G401 (cell line): Measurements from ENCODE around the gene ENSA. TPM values are rescaled to one million over a fixed set of nuclear protein-coding genes. Genes with fewer than 3 reads are reported as not detected.
A peak's percentile ranks its signal among the peaks of the same experiment; 100 is the strongest.
"Not testable (repeated sequence)": the region's sequence is repeated elsewhere in the genome, so short reads cannot be mapped to it uniquely, and the experiment has no call there.

Source experiments
- DNase-seq: peaks from one replicate; pipeline ENCODE4 v3.0.0-alpha.2; 2015; ENCODE audit warnings: low spot score
- in situ Hi-C: cut with HindIII; loops from 2 replicates; pipeline ENCODE4 v1.10.0; 2016; ENCODE audit warnings: low sequenced_read_pairs, mixed read lengths
- total RNA-seq: library from RNA; depleted of rRNA; stranded (reverse); fragments of >200 nt; shearing (Covaris generic); gene quantifications from 2 replicates; pipeline ENCODE4 v1.2.3, GENCODE V29; 2014

The ENSA gene
- total RNA-seq, 1 experiment from 2014 or later = 372 TPM

- in situ Hi-C loops = no loop called here
- DNase-seq = no peak
Observed at GRCh38 chr1:150596095-150596892, 33.1 kb downstream of the ENSA start.

- in situ Hi-C loops = no loop called here
Observed at GRCh38 chr1:150582371-150582770, 47.0 kb downstream of the ENSA start.

DNA sequence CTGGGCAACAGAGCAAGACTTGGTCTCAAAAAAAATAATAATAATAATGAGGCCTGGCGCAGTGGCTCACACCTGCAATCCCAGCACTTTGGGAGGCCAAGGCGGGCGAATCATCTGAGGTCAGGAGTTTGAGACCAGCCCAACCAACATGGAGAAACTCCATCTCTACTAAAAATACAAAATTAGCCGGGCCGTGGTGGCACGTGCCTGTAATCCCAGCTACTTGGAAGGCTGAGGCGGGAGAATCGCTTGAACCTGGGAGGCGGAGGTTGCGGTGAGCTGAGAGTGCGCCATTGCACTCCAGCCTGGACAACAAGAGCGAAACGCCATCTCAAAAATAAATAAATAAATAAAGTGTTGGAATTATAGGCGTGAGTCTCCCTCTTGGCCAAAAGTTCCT is 47.5 kb downstream of the ENSA start:
- DNase-seq, in situ Hi-C loops: not testable (repeated sequence)

More at GRCh38 chr1:150582371-150582770, 47.0 kb downstream of the ENSA start:
- DNase-seq = no peak

GRCh38 chr1:150581437-150581836 is 48.0 kb downstream of the ENSA start:
- DNase-seq, in situ Hi-C loops: not testable (repeated sequence)

- in situ Hi-C loops, DNase-seq: not testable (repeated sequence)
Observed at GRCh38 chr1:150580966-150581365, 48.4 kb downstream of the ENSA start.

DNA sequence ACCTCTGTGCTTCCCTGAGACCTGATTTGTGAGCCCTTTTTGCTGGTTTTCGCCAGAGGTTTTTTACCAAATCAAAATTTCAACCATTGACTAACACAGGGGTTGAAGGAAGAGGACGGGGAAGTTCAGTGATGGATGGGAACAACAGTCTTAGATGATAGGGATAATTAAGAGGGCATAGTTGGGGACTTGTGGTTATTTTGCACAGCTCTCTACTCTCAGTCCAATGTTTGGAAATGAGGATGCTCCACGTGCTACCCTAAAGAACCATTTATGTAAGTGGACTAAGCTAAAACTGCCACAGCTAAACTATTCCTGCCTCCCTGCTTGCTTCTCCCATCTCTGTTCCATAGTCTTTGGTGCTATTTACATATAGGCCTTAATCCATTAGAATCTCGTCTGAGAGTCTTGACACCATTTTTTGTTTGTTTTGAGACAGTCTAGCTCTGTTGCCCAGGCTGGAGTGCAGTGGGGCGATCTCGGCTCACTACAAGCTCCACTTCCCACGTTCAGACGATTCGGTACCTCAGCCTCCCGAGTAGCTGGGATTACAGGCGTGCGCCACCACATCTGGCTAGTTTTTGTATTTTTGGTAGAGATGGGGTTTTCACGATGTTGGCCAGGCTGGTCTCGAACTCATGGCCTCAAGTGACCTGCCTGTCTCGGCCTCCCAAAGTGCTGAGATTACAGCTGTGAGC is 49.3 kb downstream of the ENSA start:
- in situ Hi-C loops = no loop called here
- DNase-seq = no peak

DNA sequence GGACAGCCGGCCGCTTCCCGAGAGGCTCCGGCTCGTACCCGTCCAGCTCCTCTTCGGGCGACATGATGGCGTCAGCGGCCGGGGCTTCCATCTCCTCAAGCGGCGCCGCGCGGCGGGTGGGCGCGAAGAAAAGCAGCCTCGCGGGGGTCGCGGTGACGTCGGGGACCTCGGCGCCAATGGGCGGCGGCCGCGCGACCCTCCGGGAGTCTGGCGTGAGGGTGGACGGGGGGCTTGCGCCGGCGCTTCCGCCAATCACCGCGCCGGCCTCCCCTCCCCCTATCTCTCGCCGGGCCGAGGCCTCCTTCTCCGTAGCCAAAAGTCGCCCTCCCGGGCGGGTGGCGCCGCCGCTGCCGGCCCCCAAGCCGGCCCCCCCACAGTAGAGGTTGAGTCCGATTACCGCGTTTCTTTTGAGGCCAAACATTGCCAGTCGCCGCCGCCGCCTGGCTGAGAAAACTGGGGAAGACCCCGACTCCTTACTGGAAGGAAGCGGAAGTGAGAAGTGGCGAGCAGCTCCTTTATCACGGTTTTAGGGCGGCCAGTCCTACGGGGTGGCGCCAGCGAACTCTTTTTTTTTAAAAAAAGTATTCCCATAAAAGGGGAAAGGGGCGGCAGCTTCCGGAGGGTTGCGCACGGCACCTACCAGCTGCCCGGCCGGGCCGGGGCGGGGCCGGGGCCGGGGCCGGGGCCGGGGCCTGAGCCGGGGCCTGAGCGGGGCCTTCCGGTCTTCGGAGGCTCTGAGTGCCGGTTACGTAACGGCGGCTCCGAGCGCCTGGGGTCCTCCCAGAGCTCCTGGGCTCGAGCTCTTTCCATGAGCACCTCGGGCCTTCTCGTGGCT is 50.1 kb downstream of the ENSA start, which contains the start of gene MCL1:
TSS of gene MCL1 (minus strand) at position 501 of the 835 bp plus-strand sequence. CDS start at position 421, 80 bp downstream.
- peak; percentile 97 for DNase-seq

DNA sequence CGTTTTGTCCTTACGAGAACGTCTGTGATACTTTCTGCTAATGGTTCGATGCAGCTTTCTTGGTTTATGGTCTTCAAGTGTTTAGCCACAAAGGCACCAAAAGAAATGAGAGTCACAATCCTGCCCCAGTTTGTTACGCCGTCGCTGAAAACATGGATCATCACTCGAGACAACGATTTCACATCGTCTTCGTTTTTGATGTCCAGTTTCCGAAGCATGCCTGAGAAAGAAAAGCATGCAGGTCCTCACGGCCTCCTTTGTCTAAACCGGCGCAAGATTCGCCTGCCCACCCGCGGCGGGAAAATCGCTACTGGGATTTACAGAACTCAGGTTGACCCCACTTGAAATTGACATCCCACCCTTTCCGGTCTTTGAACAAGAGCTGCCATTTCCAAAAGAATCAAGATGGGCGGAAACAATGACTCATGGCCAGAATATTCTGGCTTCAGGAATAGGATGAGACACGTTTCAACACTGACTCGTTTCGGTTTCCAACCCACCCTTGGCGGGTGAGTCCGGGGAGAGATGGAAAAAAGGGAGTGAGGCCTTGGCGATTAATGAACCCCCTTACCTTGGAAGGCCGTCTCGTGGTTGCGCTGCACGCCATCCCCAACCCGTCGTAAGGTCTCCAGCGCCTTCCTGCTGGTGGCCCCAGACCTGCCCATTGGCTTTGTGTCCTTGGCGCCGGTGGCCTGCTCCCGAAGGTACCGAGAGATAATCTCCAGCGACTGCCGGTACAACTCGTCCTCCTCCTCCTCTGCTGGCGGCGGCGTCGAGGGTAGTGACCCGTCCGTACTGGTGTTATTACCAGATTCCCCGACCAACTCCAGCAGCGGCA is 50.9 kb downstream of the ENSA start:
- in situ Hi-C loops = no loop called here

More for the DNA sequence above, 50.1 kb downstream of the ENSA start, which contains the start of gene MCL1:
- in situ Hi-C loops = no loop called here

DNA sequence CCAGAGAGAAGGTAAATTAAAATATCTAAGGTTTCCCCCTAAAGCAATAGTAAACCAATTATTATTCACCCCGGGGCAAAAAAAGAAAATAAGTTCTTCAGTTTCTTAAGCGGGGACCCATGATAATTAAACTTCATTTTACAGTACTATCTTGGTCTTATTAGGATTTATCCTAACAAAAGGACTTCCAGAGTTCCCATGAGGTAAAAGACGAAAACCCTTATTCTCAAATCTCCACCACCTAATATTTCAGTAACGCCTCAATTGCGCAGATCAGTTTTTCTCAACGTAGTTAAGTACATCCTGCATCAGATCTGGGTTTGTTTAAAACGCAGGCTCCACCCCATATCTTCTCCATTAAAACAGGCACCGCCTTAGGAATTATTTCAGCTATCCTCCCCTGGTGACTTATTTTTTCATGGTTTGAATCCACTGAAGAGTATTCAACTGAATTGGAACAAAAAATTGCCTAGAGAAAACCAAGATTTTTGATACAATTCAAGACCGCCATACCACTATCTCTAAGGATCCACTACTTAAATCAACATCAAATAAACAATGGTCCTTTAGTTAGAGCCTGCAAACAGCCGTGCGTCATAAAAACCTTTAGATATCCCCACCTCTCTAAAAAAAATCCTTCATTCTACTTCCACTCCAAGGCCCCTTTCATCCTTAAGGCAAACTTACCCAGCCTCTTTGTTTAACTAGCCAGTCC is 51.7 kb downstream of the ENSA start:
- DNase-seq = peak; percentile 30
- in situ Hi-C loops = no loop called here

More for the DNA sequence above, 50.9 kb downstream of the ENSA start:
- peak; percentile 46 for DNase-seq

GRCh38 chr1:150576794-150577556 is 52.4 kb downstream of the ENSA start:
- in situ Hi-C loops = no loop called here

GRCh38 chr1:150576367-150576711 is 53.1 kb downstream of the ENSA start:
- no peak for DNase-seq
- in situ Hi-C loops = no loop called here

More at GRCh38 chr1:150576794-150577556, 52.4 kb downstream of the ENSA start:
- no peak for DNase-seq

DNA sequence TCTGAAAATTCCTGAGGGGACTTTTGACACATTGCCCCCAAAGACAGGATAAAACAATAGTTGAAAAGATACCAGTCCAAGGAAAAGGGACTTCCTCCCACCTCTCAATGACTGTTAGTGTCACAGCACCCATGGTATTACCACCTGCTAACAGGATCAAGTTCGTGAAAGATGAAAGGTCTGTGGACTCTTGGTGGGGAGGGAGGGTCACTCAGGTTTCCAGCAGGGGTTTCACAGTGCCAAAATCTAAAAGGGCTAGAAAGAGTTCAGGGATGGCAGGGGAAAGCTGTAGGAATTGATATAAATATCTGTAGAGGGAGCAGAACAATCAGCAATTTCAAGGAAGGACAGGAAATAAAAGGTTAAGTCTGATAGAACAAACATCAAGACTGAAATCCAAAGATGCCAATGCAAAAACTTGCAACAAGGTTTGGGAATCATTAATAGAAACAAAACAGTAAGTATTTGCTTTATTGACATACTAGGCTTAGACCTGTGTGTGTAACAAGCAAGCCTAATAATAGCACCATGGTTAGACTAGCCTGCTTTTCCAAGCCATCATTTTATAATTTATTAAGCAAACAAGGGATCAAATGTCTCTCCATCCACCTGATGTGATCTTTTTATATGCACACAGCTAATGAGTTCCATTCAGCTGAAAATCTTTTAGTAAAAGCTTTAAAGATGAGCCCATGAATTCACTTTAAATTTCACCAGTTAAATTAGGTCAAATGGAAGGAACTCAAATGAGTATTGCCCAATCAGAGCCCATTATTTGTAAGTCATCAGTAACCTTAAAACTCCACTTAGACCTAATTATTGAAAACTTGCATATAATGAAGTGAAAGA is 53.7 kb downstream of the ENSA start:
- no peak for DNase-seq
- in situ Hi-C loops = no loop called here

DNA sequence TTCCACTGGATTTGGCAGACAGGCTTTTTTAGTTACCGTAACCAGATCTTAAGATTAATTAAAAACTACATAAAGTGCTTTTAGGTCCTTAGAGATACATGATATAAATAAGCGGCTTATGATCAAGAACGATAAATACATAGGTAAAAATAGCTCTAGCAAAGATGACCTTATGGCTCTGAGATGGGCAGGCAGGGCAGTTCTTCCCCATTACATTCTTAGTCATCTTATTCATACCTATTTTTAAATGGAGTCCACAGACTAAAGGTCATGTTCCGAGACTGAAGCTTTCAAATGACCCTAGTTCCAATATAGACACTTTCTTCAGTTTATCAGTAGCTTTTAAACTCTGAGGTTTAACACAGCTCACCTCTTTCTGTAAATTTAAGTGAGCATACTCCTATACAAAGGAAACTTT is 54.3 kb downstream of the ENSA start:
- in situ Hi-C loops = no loop called here

DNA sequence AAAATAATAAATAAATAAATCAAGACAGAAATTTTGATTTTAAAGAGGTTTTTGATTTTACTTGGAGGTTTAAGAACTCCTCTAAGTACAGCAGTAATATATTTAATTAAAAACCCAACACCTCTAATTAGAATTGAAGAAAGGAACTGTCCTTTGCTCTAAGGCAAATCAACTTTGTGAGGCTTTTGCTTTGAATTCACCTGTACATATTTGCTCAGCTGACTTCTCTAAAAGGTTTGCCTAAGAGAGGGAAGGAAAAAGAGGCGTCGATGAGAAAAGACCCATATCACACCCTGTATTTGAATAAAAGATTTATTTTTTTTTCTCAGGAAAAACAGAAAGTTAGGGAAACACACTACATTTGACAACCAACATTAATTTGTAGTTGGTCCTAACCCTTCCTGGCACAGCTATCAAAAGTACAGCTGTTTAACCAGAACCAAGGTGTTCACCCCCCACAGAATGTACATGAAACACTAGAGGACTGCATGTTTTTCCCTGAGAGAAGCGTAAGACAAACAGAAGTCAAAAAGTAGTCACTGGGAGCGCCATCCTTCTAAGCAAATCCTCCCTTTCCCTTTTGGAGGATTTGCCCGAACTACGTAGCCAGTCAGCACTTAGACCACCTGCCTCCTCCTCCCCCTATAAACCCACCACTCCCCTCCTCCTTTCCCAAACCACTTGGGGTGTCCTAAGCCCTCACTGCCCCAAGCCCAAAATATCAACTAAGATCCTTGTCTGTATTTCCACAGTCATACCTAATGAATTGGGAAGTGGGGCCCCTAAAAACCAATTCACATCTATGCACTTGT is 54.9 kb downstream of the ENSA start:
- in situ Hi-C loops = no loop called here
- no peak for DNase-seq

More for the DNA sequence above, 54.3 kb downstream of the ENSA start:
- DNase-seq = no peak

- in situ Hi-C loops, DNase-seq: not testable (repeated sequence)
Observed at GRCh38 chr1:150573648-150574071, 55.8 kb downstream of the ENSA start.
